GM23248 (cell line): ENCODE measurements around the gene NPAS2. TPM values are rescaled to one million over a fixed set of nuclear protein-coding genes. Genes with fewer than 3 reads are reported as not detected.

Source experiments
- DNase-seq: peaks from one replicate; pipeline ENCODE4 v3.0.0-alpha.2; 2015
- H2AFZ ChIP-seq: fragments of 200-600 bp; sonication (generic); 2 replicates; pipeline ENCODE4 v1.6.1; 2016; ENCODE audit warnings: antibody characterized with exemption
- H3F3A ChIP-seq: fragments of 200-600 bp; sonication (generic); 2 replicates; pipeline ENCODE4 v1.6.1; 2016; ENCODE audit warnings: mild to moderate bottlenecking, antibody characterized with exemption, mixed run types; ENCODE audit not compliant: insufficient read depth
- H3K27ac ChIP-seq: fragments of 200-600 bp; sonication (generic); 2 replicates; pipeline ENCODE4 v1.5.1; 2016; ENCODE audit warnings: mild to moderate bottlenecking
- H3K27me3 ChIP-seq: fragments of 200-600 bp; sonication (generic); replicated peaks from 2 replicates; pipeline ENCODE4 v1.6.1; 2016; ENCODE audit warnings: mild to moderate bottlenecking; ENCODE audit not compliant: insufficient read depth
- H3K36me3 ChIP-seq: fragments of 200-600 bp; sonication (generic); 2 replicates; pipeline ENCODE4 v1.6.1; 2016; ENCODE audit warnings: low read depth, mild to moderate bottlenecking
- H3K4me1 ChIP-seq: fragments of 200-600 bp; sonication (generic); 2 replicates; pipeline ENCODE4 v1.6.1; 2016; ENCODE audit warnings: mild to moderate bottlenecking; ENCODE audit not compliant: insufficient read depth
- H3K4me2 ChIP-seq: fragments of 200-600 bp; sonication (generic); one replicate; pipeline ENCODE4 v1.6.1; 2016; ENCODE audit warnings: mild to moderate bottlenecking; ENCODE audit not compliant: unreplicated experiment
- H3K4me3 ChIP-seq: fragments of 200-600 bp; sonication (generic); 2 replicates; pipeline ENCODE4 v1.5.1; 2016; ENCODE audit warnings: mild to moderate bottlenecking
- H3K79me2 ChIP-seq: fragments of 200-600 bp; sonication (generic); 2 replicates; pipeline ENCODE4 v1.6.1; 2016; ENCODE audit warnings: mild to moderate bottlenecking; ENCODE audit not compliant: insufficient read depth
- H3K9ac ChIP-seq: fragments of 200-600 bp; sonication (generic); 2 replicates; pipeline ENCODE4 v1.6.1; 2016; ENCODE audit warnings: mild to moderate bottlenecking
- H3K9me2 ChIP-seq: fragments of 200-600 bp; sonication (generic); 2 replicates; pipeline ENCODE4 v1.6.1; 2016; ENCODE audit warnings: mixed run types, mild to moderate bottlenecking, moderate library complexity; ENCODE audit not compliant: insufficient read depth
- H3K9me3 ChIP-seq: fragments of 200-600 bp; sonication (generic); one replicate; pipeline ENCODE4 v1.6.1; 2017; ENCODE audit warnings: low read depth
- H4K20me1 ChIP-seq: fragments of 200-600 bp; sonication (generic); 2 replicates; pipeline ENCODE4 v1.6.0; 2016; ENCODE audit not compliant: insufficient read depth
- EZH2 ChIP-seq: fragments of 200-600 bp; sonication (generic); IDR thresholded peaks from 2 replicates; pipeline ENCODE4 v1.6.1; 2018; ENCODE audit warnings: antibody characterized with exemption, mild to moderate bottlenecking; ENCODE audit not compliant: insufficient read depth, poor library complexity, severe bottlenecking
- EZH2phosphoT487 ChIP-seq: fragments of 200-600 bp; sonication (generic); IDR thresholded peaks from 2 replicates; pipeline ENCODE4 v1.6.1; 2018; ENCODE audit warnings: antibody characterized with exemption, moderate library complexity, mild to moderate bottlenecking, low read depth; ENCODE audit not compliant: insufficient read depth
- WGBS, 2 experiments: methylation state at CpG; one replicate each; pipeline ENCODE4 v1.1.6; 2015 to 2017; ENCODE audit warnings: low lambda C conversion rate in 2 of 2, low coverage in 1 of 2; ENCODE audit errors: missing lambda C conversion rate in 2 of 2; 5-methylcytosine and 5-hydroxymethylcytosine counted together
- in situ Hi-C: fragments of 300-500 bp; cut with MboI; formaldehyde crosslinking; loops from 2 replicates; pipeline ENCODE4 v1.15.0; 2020
- polyA plus RNA-seq: library from polyadenylated mRNA; unstranded; fragments of >200 nt; fragmentation: Nextera tagmentation; extraction: Ambion mirVana; gene quantifications from 2 replicates; pipeline ENCODE4 v1.2.1, GENCODE V29; 2016
- total RNA-seq: library from RNA; depleted of rRNA; stranded (reverse); fragments of >200 nt; shearing (Covaris generic); gene quantifications from 2 replicates; pipeline ENCODE4 v1.2.3, GENCODE V29; 2014

NPAS2 gene
- total and polyA plus RNA-seq, 2 experiments from 2014 or later = 3.8 to 10.8 TPM

DNA sequence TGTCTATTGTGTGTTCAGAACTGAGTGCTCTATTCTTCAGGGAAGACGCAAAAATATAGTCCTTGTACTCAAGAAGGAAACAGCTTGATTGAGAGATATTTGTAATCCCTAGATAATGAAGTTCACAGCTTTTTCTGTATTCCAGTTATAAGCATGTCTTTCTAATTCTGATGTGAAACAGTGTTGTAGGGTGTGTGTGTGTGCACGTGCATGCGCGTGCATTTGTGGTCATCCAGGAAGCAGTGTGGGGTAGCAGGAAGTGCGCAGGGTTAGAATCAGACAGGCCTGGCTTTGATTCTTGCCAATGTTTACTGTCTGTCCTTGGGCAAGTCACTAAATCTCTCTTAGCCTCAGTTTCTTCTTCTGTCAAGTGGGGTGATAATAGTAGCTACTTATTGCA is 87.9 kb downstream of the NPAS2 start:
- in situ Hi-C loops = no loop called here
- Histone ChIP-seq H2AFZ (no peak overlapping the region), H3K79me2 (no peaks in the 10 kb centered on the region), H3F3A (peaks cover 23% of the 10 kb centered on the region), H3K27me3 (no peaks in the 10 kb centered on the region), H4K20me1 (no peaks in the 10 kb centered on the region), H3K4me3 (no peak overlapping the region), H3K4me2 (no peak overlapping the region), H3K4me1 (peaks cover 16% of the 10 kb centered on the region), H3K27ac (no peak overlapping the region), H3K9ac (no peak overlapping the region), H3K36me3 (no peaks in the 10 kb centered on the region), H3K9me2 (no peaks in the 10 kb centered on the region), H3K9me3 (no peaks in the 10 kb centered on the region)
- 94 to 100% methylated on average over 5 of the region's 5 CpGs for WGBS, 2 experiments
- no peak for DNase-seq
- TF ChIP-seq EZH2 (no peak), EZH2phosphoT487 (no peak)

GRCh38 chr2:100909534-100910081 is 89.7 kb downstream of the NPAS2 start:
- no peak overlapping the region for H3K27ac ChIP-seq
- no peaks in the 10 kb centered on the region for H3K36me3 ChIP-seq
- no peaks in the 10 kb centered on the region for H3K9me3 ChIP-seq
- 75 to 78% methylated on average over 10 of the region's 10 CpGs for WGBS, 2 experiments
- no peak for DNase-seq
- peaks cover 6% of the 10 kb centered on the region for H3F3A ChIP-seq
- no peak overlapping the region for H3K4me2 ChIP-seq
- H3K27me3 ChIP-seq = no peaks in the 10 kb centered on the region
- H3K9ac ChIP-seq = no peak overlapping the region
- in situ Hi-C loops = no loop called here
- H3K4me3 ChIP-seq = no peak overlapping the region
- no peaks in the 10 kb centered on the region for H3K4me1 ChIP-seq
- no peaks in the 10 kb centered on the region for H4K20me1 ChIP-seq
- no peaks in the 10 kb centered on the region for H3K9me2 ChIP-seq
- no peaks in the 10 kb centered on the region for H3K79me2 ChIP-seq
- TF ChIP-seq EZH2phosphoT487 (no peak), EZH2 (no peak)
- H2AFZ ChIP-seq = no peak overlapping the region

DNA sequence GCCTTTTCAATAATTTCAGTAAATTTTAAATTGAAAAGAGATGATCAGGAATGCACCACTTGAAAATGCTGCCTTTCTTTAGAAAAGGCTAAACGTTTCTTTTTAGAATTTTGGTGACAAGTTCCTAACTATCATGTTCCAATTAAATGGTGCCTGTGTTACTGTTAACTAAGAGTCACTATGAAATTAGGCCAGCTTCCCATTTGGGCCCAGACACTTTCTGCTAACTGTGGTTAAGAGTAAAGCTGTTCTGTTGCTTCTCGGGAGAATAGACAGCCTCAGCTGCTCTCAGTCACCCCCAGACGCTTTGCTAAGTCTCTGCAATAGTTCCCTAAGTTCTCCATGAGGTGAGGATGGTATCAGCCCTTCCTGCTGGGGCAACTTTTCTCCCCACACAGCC is 90.2 kb downstream of the NPAS2 start:
- H3K4me3 ChIP-seq = no peak overlapping the region
- H3F3A ChIP-seq = peaks cover 1% of the 10 kb centered on the region; the same call in 1 of the 2 replicates
- H3K36me3 ChIP-seq = no peaks in the 10 kb centered on the region
- H3K79me2 ChIP-seq = no peaks in the 10 kb centered on the region
- H2AFZ ChIP-seq = no peak overlapping the region
- no peaks in the 10 kb centered on the region for H3K4me1 ChIP-seq
- no peaks in the 10 kb centered on the region for H3K9me2 ChIP-seq
- no peak for DNase-seq
- H3K27me3 ChIP-seq = no peaks in the 10 kb centered on the region
- H3K9ac ChIP-seq = no peak overlapping the region
- 81 to 82% methylated on average over 3 of the region's 3 CpGs for WGBS, 2 experiments
- H3K4me2 ChIP-seq = no peak overlapping the region
- no peak overlapping the region for H3K27ac ChIP-seq
- no peaks in the 10 kb centered on the region for H3K9me3 ChIP-seq
- TF ChIP-seq EZH2 = no peak
- TF ChIP-seq EZH2phosphoT487 = no peak
- H4K20me1 ChIP-seq = no peaks in the 10 kb centered on the region
- in situ Hi-C loops = no loop called here

DNA sequence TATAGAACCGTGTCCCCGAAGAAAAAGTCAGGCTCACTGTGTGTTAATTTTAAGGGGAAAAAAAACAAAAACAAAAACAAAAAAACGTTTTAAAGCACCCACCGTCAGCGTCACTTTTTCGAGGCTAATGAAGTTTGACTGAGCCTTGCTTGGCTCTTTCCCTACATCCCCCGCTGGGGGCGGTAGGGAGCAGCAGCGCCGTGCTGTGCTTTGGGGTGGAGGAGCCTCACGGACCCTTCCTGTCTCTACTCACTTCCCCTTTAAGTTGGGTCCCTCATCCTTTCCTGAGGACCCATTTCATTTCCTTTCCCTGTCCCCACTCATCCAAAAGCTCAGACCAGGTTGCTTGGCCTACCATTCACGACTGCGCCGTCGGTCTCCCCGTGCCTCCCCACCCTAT is 99.4 kb downstream of the NPAS2 start:
- no peak overlapping the region for H3K27ac ChIP-seq
- peaks cover 11% of the 10 kb centered on the region; the same call in 1 of the 2 replicates for H3F3A ChIP-seq
- in situ Hi-C loops = no loop called here
- H4K20me1 ChIP-seq = no peaks in the 10 kb centered on the region
- DNase-seq = no peak
- TF ChIP-seq EZH2phosphoT487 (no peak), EZH2 (no peak)
- no peak overlapping the region for H2AFZ ChIP-seq
- no peaks in the 10 kb centered on the region for H3K36me3 ChIP-seq
- H3K9me2 ChIP-seq = no peaks in the 10 kb centered on the region
- no peaks in the 10 kb centered on the region for H3K27me3 ChIP-seq
- no peak overlapping the region for H3K4me2 ChIP-seq
- no peaks in the 10 kb centered on the region for H3K9me3 ChIP-seq
- no peaks in the 10 kb centered on the region for H3K79me2 ChIP-seq
- H3K4me1 ChIP-seq = peaks cover 15% of the 10 kb centered on the region
- WGBS, 2 experiments = 70% methylated on average over 16 of the region's 16 CpGs
- H3K9ac ChIP-seq = no peak overlapping the region
- H3K4me3 ChIP-seq = no peak overlapping the region
